HG03354 (cell line): ENCODE results near the gene UBTF.

Source experiments
- ATAC-seq: cut with Tn5 transposase; IDR thresholded peaks from one replicate; pipeline ENCODE4 v1.9.1; 2021; ENCODE audit warnings: mild to moderate bottlenecking; ENCODE audit not compliant: unreplicated experiment, poor library complexity, severe bottlenecking

Gene UBTF

GRCh38 chr17:44219616-44220212 is at the start of gene UBTF:
TSS of gene UBTF (minus strand) at chr17:44219675. CDS start at chr17:44218229, 1,446 bp downstream.
- peak; percentile 14 for ATAC-seq

GRCh38 chr17:44268709-44269534 is 49.4 kb upstream of the UBTF start:
- no peak for ATAC-seq

GRCh38 chr17:44267818-44268490 is 48.5 kb upstream of the UBTF start, which contains the start of gene SLC4A1:
TSS of gene SLC4A1 (minus strand) at chr17:44268135. CDS start at chr17:44262866, 5,269 bp downstream.
- no peak for ATAC-seq

- ATAC-seq, result no peak
Observed at GRCh38 chr17:44267165-44267455, 47.6 kb upstream of the UBTF start.

GRCh38 chr17:44266402-44267164 is 47.1 kb upstream of the UBTF start:
- ATAC-seq, result no peak

GRCh38 chr17:44263345-44263902 is 43.9 kb upstream of the UBTF start:
- no peak for ATAC-seq

GRCh38 chr17:44262654-44263225 is 43.3 kb upstream of the UBTF start:
- no peak for ATAC-seq

- no peak for ATAC-seq
Observed at GRCh38 chr17:44260296-44260695, 40.8 kb upstream of the UBTF start.

GRCh38 chr17:44258811-44259351 is 39.4 kb upstream of the UBTF start:
- no peak for ATAC-seq

- no peak for ATAC-seq
Observed at GRCh38 chr17:44257815-44258760, 38.6 kb upstream of the UBTF start.

- ATAC-seq, result no peak
Observed at GRCh38 chr17:44256671-44257070, 37.2 kb upstream of the UBTF start.

GRCh38 chr17:44255915-44256314 is 36.4 kb upstream of the UBTF start:
- no peak for ATAC-seq

- ATAC-seq, result no peak
Observed at GRCh38 chr17:44254361-44255095, 35.1 kb upstream of the UBTF start.

GRCh38 chr17:44253006-44253405 is 33.5 kb upstream of the UBTF start:
- no peak for ATAC-seq

GRCh38 chr17:44251062-44251461 is 31.6 kb upstream of the UBTF start:
- no peak for ATAC-seq

- ATAC-seq, result no peak
Observed at GRCh38 chr17:44249501-44250246, 30.2 kb upstream of the UBTF start.
